NCI-H2029 (cell line): ENCODE measurements around the gene OSGEPL1.
"Not testable (repeated sequence)": the region's sequence is repeated elsewhere in the genome, so short reads cannot be mapped to it uniquely, and the experiment has no call there.

Source experiments
- DNase-seq: peaks from one replicate; lab custom pipeline; 2025; lab: John Stamatoyannopoulos, UW

The OSGEPL1 gene

GRCh38 chr2:189762551-189763298 is at the start of gene OSGEPL1:
Gene OSGEPL1 (minus strand): TSS chr2:189762792. CDS start chr2:189761640, 1,152 bp downstream.
- DNase-seq = peak; percentile 91

- no peak for DNase-seq
Measured at GRCh38 chr2:189803431-189803830, 40.8 kb upstream of the OSGEPL1 start.

- DNase-seq = no peak
Measured at GRCh38 chr2:189802396-189802912, 39.9 kb upstream of the OSGEPL1 start.

GRCh38 chr2:189799531-189799930 is 36.9 kb upstream of the OSGEPL1 start:
- no peak for DNase-seq

GRCh38 chr2:189799030-189799331 is 36.4 kb upstream of the OSGEPL1 start:
- no peak for DNase-seq

GRCh38 chr2:189798312-189799029 is 35.9 kb upstream of the OSGEPL1 start:
- no peak for DNase-seq

GRCh38 chr2:189797902-189798301 is 35.3 kb upstream of the OSGEPL1 start:
- DNase-seq = no peak

GRCh38 chr2:189794310-189794709 is 31.7 kb upstream of the OSGEPL1 start:
- DNase-seq = no peak

- no peak for DNase-seq
Measured at GRCh38 chr2:189791338-189792042, 28.9 kb upstream of the OSGEPL1 start.

GRCh38 chr2:189783927-189784867 is 21.6 kb upstream of the OSGEPL1 start, which contains the start of the genes ORMDL1 and PMS1:
Gene ORMDL1 (minus strand): TSS chr2:189784339. CDS start chr2:189782595, 1,744 bp downstream.
Gene PMS1 (plus strand): TSS chr2:189784450. CDS start chr2:189791810, 7,360 bp downstream.
- peak; percentile 92 for DNase-seq

GRCh38 chr2:189783451-189783926 is 20.9 kb upstream of the OSGEPL1 start:
- peak; percentile 31 for DNase-seq

GRCh38 chr2:189782221-189782671 is 19.7 kb upstream of the OSGEPL1 start:
- no peak for DNase-seq

- DNase-seq = no peak
Measured at GRCh38 chr2:189772212-189772611, 9.6 kb upstream of the OSGEPL1 start.

- no peak for DNase-seq
Measured at GRCh38 chr2:189770590-189771322, 8.2 kb upstream of the OSGEPL1 start.

GRCh38 chr2:189763908-189764661 is 1.5 kb upstream of the OSGEPL1 start:
- DNase-seq = no peak

GRCh38 chr2:189762229-189762550 is 402 bp downstream of the OSGEPL1 start:
- DNase-seq = no peak

GRCh38 chr2:189760154-189760553 is 2.4 kb downstream of the OSGEPL1 start:
- not testable (repeated sequence) for DNase-seq

- no peak for DNase-seq
Measured at GRCh38 chr2:189756311-189756952, 6.2 kb downstream of the OSGEPL1 start.

- DNase-seq = peak; percentile 23
Measured at GRCh38 chr2:189751080-189751658, 11.4 kb downstream of the OSGEPL1 start.
